Measurements from ENCODE around the gene RHOA. TPM values are rescaled to one million over a fixed set of nuclear protein-coding genes. Genes with fewer than 3 reads are reported as not detected.

Gene RHOA
- total RNA-seq, 4 donors from 2014 or later, result 456 to 542 (median 494) TPM

DNA sequence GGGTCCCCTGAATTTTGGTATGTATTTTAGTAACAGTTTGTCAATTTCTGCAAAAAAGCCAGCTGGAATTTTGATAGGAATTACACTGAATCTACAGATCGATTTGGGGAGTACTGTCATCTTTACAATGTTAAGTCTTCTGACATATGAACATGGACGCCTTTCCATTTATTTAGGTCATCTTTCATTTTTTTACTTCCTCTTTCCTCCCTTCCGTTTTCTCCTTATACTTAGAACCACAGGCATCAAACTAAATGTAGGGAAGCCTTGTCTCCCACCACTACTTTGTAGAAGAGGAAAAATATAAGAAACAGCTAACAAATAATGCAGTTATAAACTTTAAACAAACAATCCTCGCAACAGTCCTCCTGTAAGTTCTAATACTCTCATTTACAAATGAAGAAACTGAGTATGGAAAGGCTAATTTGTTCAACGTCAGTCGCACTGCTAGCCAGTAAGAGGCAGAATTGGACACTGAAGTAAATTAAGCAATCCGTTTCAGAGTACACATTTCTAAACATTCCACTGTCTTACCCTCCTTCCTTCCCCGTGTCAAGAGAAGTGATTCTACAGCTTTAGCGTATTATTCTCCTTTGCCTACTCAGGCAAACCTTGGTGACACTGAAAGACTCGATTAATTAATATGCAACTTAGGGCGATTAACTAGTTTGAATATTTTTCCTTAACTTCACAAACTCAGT, 25.6 kb downstream of the RHOA start:
- no peak for DNase-seq (ENCODE audit: low spot score)
- TF ChIP-seq, protein P1, sequence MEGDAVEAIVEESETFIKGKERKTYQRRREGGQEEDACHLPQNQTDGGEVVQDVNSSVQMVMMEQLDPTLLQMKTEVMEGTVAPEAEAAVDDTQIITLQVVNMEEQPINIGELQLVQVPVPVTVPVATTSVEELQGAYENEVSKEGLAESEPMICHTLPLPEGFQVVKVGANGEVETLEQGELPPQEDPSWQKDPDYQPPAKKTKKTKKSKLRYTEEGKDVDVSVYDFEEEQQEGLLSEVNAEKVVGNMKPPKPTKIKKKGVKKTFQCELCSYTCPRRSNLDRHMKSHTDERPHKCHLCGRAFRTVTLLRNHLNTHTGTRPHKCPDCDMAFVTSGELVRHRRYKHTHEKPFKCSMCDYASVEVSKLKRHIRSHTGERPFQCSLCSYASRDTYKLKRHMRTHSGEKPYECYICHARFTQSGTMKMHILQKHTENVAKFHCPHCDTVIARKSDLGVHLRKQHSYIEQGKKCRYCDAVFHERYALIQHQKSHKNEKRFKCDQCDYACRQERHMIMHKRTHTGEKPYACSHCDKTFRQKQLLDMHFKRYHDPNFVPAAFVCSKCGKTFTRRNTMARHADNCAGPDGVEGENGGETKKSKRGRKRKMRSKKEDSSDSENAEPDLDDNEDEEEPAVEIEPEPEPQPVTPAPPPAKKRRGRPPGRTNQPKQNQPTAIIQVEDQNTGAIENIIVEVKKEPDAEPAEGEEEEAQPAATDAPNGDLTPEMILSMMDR (IDR thresholded peaks at IDR 0.05), result no peak
- ATAC-seq (ENCODE audit: low FRiP score), result no peak

DNA sequence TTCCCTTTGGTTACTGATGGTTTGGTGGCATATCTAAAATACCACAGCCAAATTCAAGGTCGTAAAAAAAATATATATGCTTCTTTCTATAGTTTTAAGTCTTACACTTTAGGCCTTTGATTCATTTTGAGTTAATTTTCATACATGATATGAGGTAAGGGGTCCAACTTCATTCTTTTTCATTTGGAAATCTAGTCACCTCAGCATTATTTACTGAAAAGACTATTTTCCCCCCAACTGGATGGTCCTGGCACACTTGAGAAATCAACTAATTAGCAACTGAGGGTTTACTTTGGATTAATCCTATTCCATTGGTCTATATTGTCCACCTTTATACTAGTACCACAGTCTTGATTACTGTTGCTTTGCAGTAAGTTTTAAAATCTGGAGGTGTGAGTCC, 26.2 kb downstream of the RHOA start:
- TF ChIP-seq, protein P1 (IDR thresholded peaks at IDR 0.05), result no peak
- ATAC-seq (ENCODE audit: low FRiP score) (no peak), DNase-seq (ENCODE audit: low spot score) (no peak)

DNA sequence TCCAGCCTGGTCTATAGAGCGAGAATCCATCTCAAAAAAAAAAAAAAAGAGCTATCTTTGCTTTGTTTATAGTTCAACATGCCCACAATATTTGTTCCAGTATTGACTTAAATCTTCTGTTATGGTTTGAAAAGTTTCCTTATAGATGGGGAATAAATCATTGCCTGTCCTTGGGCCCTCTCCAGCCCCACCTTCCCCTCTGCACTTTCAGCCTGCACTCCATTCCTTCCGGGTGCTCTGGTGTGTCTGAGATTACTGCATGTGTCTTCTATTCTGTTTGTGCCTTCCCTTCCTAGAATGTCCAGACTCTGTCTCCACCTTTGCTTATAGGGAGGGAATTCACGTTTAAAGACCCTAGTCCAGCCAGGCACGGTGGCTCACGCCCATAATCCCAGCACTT, 28.4 kb downstream of the RHOA start:
- TF ChIP-seq, protein P1 (IDR thresholded peaks at IDR 0.05), result no peak
- DNase-seq (ENCODE audit: low spot score), result no peak
- ATAC-seq (ENCODE audit: low FRiP score), result no peak

DNA sequence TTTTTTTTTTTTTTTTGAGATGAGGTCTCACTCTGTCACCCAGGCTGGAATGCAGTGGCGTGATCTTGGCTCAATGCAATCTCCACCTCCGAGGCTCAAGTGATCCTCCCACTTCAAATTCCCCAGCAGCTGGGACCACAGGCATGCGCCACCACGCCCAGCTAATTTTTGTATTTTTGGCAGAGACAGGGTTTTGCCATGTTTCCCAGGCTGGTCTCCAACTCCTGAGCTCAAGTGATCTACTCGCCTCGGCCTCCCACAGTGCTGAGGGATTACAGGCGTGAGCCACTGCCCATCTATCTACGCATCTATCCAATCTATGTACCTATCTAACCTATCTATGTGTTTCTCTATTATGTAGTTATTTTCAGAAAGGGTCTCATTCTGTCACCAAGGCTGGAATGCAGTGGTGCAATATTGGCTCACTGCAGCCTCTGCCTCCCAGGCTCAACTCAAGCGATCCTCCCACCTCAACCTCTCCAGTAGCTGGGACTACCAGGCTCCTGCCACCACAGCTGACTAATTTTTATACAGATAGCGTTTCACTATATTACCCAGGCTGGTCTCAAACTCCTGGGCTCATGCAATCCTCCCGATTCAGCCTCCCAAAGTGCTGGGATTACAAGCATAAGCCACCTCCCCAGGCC, 33.4 kb downstream of the RHOA start:
- TF ChIP-seq, protein P1 (IDR thresholded peaks at IDR 0.05), result no peak
- peak; percentile 37 for ATAC-seq (ENCODE audit: low FRiP score)
- DNase-seq (ENCODE audit: low spot score), result no peak

DNA sequence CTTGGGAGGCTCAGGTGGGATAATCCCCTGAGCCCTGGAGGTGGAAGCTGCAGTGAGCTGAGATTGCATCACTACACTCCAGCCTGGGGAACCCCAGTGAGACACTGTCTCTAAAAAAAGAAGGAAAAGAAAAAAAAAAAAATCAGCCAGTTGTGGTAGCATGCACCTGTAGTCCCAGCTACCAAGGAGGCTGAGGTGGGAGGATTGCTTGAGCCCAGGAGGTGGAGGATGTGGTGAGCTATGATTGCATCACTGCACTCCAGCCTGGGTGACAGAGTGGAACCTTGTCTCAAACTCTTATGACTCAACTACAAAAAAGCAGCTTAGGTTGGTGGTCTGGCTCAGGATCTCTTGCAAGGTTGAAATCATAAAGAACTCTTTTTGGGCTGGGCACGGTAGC, 34.3 kb downstream of the RHOA start:
- TF ChIP-seq, protein P1 (IDR thresholded peaks at IDR 0.05), result no peak
- ATAC-seq (ENCODE audit: low FRiP score) (peak; percentile 33), DNase-seq (ENCODE audit: low spot score) (no peak)

DNA sequence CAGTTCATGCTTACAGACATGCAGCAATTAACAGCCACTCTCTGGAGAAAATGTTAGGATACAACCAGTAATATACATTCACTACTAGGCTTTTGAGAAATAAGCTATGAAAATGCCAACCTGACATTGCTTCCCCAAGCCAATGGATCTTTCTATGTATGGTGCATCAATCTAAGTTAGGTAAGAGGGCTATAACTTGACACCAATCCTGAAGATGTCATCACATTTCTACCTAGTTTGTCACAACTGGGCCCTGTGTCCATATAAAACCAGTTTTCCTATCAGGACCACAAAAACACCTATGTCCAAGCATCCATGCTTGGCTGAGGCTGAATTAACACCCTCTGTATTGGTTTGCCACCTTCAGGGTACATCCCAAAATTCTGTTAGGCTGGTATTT, 39.8 kb downstream of the RHOA start:
- TF ChIP-seq, protein P1 (IDR thresholded peaks at IDR 0.05), result no peak
- ATAC-seq (ENCODE audit: low FRiP score), result no peak
- no peak for DNase-seq (ENCODE audit: low spot score)

Data from omental fat pad (tissue), 4 donors.